ENCODE data around the gene PDE1A. TPM values are rescaled to one million over a fixed set of nuclear protein-coding genes. Genes with fewer than 3 reads are reported as not detected.

PDE1A gene
- total RNA-seq, 4 donors from 2014 or later: 9.2 to 11.0 (median 10.1) TPM

GRCh38 chr2:182226807-182227206 lies 200.0 kb downstream of the PDE1A start:
- no peak for TF ChIP-seq CTCF (IDR thresholded peaks at IDR 0.05; ENCODE audit: low read depth)

- TF ChIP-seq CTCF (IDR thresholded peaks at IDR 0.05; ENCODE audit: low read depth): no peak
Observed at GRCh38 chr2:182224669-182225068, 202.2 kb downstream of the PDE1A start.

- TF ChIP-seq CTCF (IDR thresholded peaks at IDR 0.05; ENCODE audit: low read depth): no peak
Observed at GRCh38 chr2:182220998-182221397, 205.8 kb downstream of the PDE1A start.

- TF ChIP-seq CTCF (IDR thresholded peaks at IDR 0.05; ENCODE audit: low read depth): no peak
Observed at GRCh38 chr2:182220335-182220734, 206.5 kb downstream of the PDE1A start.

GRCh38 chr2:182210669-182211068 lies 216.2 kb downstream of the PDE1A start:
- TF ChIP-seq CTCF (IDR thresholded peaks at IDR 0.05; ENCODE audit: low read depth): no peak

- TF ChIP-seq CTCF (IDR thresholded peaks at IDR 0.05; ENCODE audit: low read depth): no peak
Observed at GRCh38 chr2:182208421-182208820, 218.4 kb downstream of the PDE1A start.

GRCh38 chr2:182207049-182207746 lies 219.6 kb downstream of the PDE1A start:
- TF ChIP-seq CTCF (IDR thresholded peaks at IDR 0.05; ENCODE audit: low read depth): no peak

Data from subcutaneous adipose tissue (tissue), 4 donors.